HG03045 (cell line): ENCODE data around the gene PCDH1.

ENCODE experiments used
- ATAC-seq: cut with Tn5 transposase; IDR thresholded peaks from one replicate; pipeline ENCODE4 v1.9.1; 2021; ENCODE audit warnings: mild to moderate bottlenecking, moderate library complexity; ENCODE audit not compliant: unreplicated experiment

Gene PCDH1

DNA sequence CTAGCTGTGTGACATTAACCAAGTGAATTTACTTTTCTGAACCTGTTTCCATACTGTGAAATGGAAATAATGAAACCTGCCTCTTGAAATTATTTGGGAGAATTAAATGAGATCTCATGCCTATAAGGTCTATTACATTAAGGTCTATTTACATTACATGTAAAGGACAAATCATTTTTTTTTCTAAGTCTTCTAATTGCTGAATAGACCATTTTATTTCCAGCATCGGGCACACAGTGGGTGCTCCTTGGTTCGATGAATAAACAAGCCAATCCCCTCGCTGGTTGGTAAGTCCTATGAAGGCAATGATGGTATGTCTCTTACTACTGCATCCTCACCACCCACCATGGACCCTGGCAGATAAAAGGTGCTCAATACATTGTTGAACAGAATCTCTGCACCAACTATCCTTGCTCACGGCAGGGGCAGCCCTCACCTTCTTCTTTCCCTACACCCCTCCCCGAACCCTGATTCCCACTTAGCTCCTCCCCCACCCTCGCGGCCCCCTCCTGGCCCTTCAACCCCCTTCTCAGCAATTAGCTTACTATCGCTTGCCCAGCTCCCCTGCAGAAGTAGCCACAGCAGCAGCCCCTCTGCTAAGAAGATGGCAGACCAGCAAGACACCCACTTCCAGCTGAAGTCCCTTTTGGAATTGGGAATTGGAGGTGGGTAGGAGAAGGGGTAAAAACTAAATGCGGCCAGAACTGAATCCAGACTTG lies 3.0 kb downstream of the PCDH1 start:
- ATAC-seq: no peak

DNA sequence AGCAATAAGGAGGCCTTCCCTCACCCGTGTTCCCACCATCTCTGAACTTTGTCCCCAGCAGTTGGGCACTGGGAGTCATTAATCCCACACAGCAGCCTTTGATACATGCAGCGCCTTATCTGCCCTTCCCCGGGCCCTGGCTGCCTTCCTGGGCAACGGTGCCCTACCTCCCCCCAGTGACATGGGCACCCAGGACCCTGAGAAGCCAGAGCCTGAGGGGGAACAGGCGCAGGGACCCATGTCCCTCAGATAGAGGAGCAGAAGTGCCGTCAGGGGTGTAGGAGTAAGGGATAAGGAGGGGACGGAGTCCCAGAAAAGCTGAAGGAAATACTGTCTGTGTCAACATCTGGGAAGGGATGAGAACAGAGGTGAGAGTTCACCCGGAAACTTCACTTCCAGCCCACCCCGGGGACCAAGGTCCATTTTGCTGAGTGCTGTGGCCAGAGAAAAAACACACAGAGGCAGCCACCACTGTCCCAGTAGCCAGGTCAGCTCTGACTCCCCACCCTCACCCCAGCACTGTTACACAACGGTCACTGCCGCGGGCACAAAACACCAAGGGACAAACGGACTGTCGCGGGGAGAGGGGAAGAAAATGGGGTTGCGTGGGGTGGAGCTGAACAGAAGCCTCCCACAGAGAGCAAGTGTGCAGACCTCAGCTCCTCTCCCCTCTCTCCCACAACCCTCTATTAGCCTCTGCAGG lies 3.8 kb downstream of the PCDH1 start:
- ATAC-seq: no peak

DNA sequence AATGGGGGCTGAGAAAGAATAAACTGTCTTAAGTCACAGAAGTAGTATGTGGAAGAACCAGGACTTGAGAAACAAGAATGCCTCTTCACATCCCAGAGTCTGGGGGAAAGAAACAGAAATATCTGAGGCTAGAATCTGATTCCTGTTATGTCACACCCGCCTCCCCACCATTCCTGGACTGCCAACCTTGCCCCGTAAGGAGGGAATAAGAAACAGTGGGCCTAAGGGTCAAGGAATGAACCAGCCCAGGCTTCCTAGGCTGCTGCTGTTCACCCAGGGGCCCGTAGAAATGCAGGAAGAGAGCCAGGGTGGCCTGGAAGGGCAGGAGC lies 4.3 kb downstream of the PCDH1 start:
- ATAC-seq: no peak

DNA sequence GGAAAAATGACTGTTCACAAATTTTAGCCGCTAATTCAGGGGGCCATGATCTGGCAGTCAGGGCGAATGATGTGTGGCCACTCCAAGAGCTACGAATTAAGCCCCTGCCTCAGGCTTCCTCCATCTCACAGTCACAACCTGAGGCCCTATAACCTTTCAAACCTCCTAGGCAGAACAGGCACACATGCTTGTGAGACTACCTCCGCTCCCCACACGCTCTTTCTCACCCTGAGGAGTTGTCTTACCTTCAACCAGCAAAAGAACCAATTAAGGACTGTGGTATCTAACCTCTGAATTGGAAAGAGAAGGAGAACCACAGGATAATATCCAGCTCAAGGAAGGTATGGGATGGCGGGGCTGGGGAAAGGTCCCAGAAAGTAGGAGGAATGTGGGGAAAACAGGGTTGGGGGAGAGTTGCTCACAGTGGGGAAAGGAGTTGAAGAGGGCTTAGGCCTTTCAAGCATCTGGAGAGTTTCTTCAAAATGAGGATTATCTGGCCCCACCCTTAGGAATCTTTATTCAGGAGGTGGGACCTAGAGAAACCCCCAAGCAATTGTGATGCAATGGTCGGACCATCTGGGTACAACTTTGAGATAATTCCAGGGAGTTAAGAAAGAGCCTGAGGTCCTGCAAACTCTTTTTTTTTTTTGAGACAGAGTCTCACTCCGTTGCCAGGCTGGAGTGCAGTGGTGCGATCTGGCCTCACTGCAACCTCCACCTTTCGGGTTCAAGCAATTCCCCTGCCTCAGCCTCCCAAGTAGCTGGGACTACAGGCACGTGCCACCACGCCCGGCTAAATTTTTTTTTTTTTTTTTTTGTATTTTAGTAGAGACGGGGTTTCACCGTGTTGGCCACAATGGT lies 5.5 kb downstream of the PCDH1 start:
- no peak for ATAC-seq

DNA sequence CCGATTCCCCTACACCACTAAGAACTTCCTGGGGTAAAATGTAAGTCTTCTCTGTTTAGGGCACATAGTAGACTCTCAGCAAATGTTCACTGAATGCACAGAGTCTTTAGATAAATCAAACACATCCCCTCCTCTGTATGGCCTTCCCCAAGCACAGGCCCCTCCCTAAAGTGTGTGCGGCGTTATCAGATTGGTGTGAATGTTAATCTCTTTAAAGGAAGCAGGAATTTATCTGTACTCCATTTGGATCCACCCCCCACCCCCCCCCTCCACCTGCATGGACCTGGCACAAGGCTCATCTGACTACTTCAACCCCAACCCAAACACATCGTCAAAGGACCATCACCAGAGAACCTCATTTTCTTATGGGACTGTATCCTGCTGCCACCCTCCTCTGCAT lies 6.3 kb downstream of the PCDH1 start:
- ATAC-seq: no peak

DNA sequence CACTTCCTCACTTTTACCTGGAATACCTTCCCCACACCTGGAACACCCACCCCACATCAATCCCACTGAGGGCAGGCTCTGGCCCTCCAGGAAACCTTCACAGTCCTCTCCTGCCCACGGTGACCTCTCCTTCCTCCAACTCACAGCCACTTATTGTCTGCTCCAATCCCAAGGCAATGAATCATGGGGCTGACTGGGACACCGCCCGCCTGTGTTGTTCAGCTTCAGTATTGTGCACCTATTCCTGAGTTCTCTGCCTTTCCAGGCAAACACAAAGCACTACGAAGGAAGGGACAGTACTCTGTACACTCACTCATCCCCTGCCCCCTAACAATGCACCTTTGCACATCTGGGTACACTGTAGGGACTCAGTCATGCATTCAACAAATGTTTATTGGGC lies 7.3 kb downstream of the PCDH1 start:
- no peak for ATAC-seq

DNA sequence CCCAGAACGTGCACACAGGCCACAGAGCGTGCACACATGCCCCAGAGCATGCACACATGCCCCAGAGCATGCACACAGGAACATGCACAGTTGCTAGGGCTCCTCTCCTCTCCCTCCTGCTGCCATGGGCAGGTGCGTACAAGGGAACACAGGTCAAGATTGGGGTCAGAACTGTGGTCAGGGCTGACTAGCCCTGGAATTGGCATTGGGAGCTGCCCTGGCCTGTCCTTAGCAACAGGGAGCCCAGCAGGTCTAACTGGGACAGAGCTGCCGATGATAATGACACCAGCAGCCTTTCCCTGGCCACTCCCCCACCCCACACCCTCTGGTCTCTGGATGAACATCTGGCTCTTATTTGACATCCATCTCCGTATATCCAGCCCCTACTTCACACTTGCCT lies 8.0 kb downstream of the PCDH1 start:
- ATAC-seq: no peak

DNA sequence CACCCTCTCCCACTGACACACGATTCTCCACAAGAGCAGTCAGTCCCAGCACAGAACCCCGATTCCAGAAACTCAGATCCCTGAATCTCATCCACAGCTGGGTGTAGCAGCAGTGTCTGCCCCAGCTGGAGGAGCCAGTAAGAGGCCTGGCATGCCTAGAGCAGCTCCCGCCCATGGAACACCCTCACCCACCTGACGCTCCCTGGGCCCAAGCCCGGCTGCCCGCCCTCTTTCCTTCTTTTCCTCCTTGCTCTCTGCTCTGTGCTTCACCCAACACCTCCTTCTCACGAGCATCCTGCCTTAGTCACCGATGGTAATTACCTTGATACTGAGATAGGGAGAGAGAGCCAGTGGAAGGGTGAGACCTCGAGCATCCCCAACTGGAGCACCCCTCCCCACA lies 8.7 kb downstream of the PCDH1 start:
- no peak for ATAC-seq

DNA sequence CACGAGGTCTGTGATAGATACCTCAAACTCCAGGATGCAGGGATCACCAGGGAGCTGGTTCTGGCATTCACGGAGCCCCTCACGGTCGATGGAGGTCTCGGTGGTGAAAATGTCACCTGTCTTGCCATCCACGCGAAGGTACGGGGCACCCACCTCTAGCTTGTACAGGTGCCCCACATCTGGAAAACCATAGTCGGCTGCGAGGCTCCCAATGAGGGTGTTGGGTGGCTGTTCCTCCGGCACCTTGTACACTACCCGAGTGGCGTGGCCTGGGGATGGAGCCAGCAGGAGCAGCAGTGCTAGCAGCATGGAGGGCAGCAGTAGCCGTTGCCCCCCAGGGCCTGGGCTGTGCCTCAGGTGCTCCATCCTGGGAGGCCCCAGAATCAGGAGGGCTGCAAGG lies 9.2 kb downstream of the PCDH1 start:
- ATAC-seq: no peak

DNA sequence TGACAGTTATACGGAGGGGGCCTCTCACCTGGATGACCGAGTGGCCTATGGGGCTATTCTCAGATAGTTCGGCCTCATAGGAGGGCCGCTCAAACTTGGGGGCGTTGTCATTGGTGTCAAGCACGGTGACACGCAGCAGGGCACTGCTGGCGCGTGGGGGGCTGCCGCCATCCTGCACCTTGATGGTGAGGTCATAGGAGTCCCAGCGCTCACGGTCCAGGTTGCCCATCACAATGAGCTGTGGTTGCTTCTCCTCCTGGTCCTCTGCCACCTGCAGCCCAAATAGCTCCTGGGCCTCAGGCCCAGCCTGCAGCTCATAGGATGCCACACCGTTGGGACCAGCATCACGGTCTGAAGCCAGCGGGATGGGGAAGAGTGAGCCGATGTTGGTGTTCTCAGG lies 9.7 kb downstream of the PCDH1 start:
- ATAC-seq: no peak

DNA sequence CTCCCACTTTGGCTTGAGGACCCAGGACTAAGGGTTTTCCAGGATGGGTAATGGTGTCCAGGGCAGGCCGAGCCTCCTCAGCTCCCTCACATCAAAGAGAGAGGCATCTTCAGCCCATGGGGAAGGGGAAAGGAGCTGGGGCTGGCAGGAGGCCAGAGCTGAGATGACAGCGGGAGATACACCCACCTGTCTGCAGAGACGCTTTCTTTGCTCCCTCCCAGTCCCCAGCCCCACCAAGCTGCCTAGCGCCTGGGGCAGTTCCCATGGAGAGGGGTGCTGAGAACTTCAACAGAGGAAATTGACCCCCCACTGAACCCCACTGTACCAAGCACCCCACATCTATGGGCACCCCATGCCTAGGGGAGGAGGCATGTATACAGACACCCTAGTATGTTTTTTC lies 10.6 kb downstream of the PCDH1 start:
- ATAC-seq: no peak

DNA sequence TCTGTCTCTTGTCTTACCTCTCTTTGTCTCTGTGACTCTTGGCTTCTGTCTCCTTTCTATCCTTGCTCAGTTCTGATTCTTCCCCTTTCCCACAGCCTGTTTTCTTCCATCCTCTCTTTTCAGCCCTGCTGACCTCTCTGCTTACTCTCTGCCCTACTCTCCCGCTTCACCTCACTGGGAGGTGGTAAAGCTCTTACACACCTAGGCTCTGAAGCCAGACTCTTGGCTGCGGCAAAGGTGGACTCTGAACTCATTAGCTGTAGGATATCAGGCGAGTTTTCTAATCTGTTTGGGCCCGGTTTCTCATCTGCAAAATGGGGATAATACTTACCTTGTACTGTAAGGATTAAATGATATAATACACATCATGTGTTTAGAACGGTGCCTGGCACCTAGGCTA lies 11.1 kb downstream of the PCDH1 start:
- ATAC-seq: no peak

DNA sequence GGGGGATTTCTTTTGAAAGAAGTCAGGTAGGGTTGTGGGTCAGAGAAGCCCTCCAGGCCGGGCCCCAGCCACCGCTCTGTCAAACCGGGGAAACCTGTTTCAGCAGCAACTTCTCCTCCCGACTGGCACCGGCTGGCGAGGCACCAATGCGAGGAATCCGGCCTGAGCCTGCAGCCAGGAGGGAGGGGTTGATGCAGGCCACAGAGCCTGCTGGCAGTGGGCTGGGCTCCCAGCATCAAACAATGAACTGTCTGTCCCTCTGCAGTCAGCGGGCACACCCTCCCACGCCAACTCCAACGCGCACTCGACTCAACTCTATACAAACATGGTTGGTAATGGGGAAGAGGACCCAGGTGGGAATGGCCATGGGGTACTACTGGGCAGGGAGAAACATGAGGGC lies 12.1 kb downstream of the PCDH1 start:
- ATAC-seq: no peak

DNA sequence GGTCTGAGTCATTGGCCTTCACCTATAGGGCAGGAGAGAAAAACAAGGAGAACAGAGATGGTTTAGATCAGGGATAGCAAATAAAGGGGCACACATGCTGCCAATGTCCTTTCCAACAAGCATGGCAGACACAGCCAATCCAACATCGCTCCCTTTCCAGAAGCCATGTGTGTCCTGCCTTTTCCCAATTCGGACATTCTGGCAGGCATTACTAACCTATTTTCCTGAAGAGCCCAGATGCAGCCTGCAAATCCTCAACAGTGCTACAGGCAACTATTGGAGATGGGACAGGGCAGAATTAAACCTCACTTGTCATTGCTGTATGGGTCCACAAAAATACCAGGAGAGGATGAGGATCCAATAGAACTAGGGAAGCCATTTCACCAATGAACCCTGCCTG lies 12.8 kb downstream of the PCDH1 start:
- no peak for ATAC-seq

DNA sequence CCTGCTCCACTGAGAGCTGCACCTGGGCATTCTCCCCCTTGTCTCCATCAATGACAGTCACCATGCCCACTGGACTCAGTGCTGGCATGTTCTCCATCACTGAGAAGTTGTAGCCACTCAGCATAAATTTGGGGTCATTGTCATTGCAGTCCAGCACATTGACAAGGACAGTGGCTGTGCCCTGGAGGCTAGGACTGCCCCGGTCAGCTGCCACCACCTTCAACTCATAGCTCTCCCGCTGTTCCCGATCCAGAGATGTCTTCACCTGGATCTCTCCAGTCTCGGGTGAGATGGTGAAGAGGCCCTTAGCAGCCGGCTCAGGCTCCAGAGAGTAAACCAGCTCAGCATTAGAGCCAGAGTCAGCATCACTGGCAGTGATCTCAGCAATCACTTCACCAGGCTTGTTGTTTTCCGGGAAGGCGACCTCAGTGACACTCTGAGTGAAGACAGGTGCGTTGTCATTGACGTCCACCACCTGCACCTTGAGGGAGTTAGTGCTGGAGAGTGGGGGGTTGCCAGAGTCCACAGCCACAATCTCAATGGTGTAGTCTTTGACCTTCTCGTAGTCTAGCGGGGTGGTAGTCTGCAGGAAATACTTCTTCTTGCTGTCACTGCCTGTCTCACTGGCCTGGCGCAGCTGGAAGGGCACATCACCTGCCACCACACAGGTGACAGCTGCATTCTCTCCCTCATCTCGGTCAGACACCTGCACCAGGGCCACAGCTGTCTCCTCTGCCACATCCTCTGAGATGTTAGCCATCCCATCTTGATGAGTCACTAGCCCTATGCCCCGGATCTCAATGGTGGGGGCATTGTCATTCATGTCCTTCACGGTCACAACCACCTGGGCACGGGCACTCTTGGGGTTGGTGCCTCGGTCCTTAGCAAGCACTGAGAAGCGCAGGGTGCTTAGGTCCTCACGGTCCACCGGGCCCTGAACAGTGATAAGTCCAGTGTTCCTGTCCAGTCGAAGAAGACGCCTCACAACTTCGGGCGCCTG lies 13.5 kb downstream of the PCDH1 start:
- no peak for ATAC-seq

DNA sequence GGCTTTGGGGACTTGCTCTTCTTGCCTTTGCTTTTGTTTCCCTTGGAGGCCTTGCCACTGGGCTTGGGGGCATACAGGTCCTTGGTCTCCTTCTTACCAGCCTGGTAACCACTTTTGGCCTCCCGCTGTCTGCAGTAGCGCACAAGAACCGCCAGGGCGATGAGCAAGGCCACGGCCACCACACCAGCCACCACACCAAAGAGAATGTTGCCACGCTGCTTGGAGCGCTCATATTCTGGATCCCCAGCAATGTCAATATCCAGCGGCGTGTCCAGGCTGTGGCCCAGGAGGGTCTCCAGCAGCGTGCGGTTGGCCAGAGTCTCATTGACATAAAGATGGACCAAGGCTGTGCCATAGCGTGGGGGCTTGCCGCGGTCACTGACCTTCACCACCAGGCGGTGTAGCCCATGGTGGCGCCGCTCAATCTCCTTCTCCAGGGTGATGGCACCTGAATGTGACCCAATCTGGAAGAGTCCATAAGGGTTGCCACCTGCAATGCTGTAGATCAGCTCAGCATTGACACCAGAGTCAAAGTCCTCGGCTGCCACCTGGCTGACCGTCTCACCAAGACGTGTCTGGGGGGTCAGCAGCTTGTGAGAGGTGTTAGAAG lies 14.5 kb downstream of the PCDH1 start:
- no peak for ATAC-seq

DNA sequence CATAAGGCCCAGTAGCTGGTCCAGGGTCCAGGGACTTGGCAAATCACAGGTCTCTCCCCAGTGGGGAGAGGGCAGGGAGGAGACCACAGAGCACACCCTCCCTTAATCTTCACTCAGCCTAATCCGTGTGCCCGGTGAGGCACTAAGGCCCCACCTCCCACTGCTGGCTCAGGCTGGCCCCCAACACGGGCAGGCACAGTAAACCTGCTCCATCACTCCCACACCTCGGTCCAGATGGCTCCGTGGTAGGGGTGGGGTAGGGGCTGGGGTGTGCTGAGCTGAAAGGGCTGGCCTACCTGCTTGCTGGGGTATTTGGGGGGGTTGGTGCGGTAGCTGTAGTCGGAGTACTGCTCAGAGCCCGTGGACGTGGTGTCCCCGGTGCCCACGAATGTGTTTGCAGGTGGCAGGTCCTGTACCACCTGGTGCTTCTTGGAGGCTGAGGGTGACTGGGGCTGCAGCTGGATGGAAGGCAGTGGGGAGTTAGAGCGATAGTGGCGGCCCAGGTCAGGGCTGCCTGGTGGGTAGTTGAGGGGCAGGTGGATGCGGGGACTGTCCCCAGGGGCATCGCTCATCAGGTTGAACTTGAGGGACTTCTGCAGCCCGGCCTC lies 15.2 kb downstream of the PCDH1 start:
- ATAC-seq: no peak

DNA sequence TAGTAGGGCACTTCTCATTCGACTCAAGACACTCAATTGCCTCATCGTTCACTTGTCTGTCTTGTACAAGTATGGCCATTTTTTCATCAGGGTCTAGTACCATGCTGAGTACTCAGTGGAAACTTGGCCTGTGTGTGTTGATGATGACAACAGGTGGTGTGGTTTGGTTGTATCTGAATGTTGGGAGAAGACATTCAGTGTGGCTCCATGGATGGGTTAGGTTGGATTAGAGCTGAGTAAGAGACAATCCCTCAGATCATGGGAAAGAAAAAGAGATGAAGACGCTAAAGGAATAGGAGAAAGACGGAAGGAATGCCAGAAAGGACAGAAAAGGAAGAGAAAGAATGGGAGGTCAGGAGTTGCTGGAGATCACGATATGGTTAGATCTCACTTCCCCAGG lies 17.0 kb downstream of the PCDH1 start:
- ATAC-seq: no peak

DNA sequence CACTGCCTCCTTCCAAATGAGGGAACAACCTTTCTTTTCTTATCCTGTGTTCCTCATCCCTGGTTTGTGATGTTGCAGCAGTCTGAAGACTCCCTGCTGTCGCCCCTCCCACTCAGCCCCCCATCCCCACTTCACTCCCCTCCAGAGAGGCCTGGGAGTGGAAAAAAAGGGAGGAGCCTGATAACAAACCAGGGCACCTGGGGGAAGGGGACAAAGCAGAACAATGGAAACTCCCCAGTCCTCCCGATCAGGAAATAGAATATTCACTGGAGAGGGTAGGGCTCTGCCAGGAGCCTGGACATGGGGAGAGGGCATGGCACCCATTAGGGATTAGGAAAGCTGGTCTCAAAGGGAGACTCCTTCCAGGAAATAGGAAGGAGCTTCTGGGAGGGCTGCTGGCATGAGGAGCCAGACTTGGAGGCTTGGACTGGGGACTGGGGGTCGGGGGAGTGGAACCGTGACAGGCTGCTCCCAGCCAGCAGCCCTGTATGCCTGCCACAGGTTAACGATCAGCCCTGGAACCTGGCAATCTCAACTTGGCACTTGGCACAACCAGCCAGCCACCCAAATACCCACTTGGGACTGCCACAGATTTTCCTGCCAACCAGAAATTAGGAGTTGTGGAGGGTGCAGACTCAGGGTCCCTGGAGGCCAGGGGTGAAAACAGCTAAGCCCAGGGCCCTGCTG lies 20.0 kb downstream of the PCDH1 start:
- no peak for ATAC-seq
